ENCODE data around the gene RTL5. TPM values are rescaled to one million over a fixed set of nuclear protein-coding genes. Genes with fewer than 3 reads are reported as not detected.

Gene RTL5
- total and polyA plus RNA-seq, 10 of the 15 experiments (the other 5 are each of a cell fraction or from before 2014, with no cell fraction given) = under 0.01 to 0.10 (median 0.03) TPM; not detected in 5

DNA sequence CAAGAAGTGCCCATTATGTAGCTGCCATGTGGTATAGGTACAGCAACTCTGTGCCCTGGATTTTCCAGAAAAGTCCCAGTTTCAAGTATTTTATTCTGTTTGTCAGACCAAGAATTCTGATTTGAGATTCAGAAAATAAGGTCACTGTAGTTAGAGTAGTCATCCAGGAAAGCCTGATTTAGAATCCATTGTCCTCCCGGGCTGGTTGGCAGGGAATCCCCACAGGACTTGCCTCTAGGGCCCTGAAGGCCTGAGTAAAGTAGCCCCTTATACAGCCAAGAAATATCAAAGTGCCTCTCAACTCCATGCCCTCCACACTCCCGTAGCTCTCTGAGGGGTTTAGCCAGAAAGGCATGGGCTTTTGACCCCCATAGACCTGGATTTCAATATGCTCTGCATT lies 36.3 kb downstream of the RTL5 start (continued):
- TF ChIP-seq NFYB (IDR thresholded peaks at IDR 0.05; ENCODE audit: insufficient read depth, low read depth, low read length) = no peak
- no peak for TF ChIP-seq TAF1 (IDR thresholded peaks at IDR 0.05; ENCODE audit: borderline replicate concordance, low read depth, low read length)
- no peak for TF ChIP-seq ZBTB11 (CRISPR knock-in tag; IDR thresholded peaks at IDR 0.05)
- no peak for TF ChIP-seq ZSCAN29 (IDR thresholded peaks at IDR 0.05)
- no peak for TF ChIP-seq EED (IDR thresholded peaks at IDR 0.05; ENCODE audit: low read depth)

DNA sequence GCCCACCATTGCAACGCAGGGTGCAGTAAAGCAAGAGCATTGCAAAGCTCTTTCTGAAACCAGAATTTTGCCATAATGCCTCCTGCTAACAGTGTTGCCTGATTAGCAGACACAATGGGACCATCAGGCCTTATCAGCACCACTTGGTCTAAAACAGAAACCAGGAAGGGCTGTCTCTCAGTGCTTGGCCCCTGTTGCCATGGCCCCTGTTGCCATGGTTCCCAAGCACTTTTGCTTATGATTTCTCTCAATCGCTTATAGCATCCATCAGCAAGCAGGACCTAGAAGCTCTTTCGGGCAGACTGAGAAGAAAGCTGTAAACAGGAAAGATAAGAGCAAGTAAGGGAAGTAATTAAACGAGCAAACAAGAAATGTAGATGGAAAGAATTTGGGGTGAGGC lies 36.8 kb downstream of the RTL5 start:
- DNase-seq (ENCODE audit: low read depth, low spot score) (no peak), FAIRE-seq (no peak), ATAC-seq (peak; percentile 92)
- no peaks in the 10 kb centered on the region for H3K9me3 ChIP-seq (replicated peaks; ENCODE audit: control insufficient read depth, insufficient read depth, low read length)
- SMC1A ChIA-PET (ENCODE audit: uncharacterized antibody, unreplicated experiment) = no interaction called here
- BruUV-seq (replicated peaks) = no TSS peak
- no peak overlapping the region for H2AFZ ChIP-seq (ENCODE audit: control insufficient read depth, low read depth, low read length)
- no peaks in the 10 kb centered on the region for H4K20me1 ChIP-seq (ENCODE audit: control insufficient read depth, insufficient read depth)
- H3K4me2 ChIP-seq (ENCODE audit: control insufficient read depth, insufficient read depth) = no peak overlapping the region
- intact Hi-C loops (cut with micrococcal nuclease; ENCODE audit: unreplicated experiment) = no loop called here
- POLR2A ChIA-PET = interaction anchor here (0.6 kb wide), 1 partner anchor 21 kb away, joined by 4 read pairs; no protein-coding TSS in a partner anchor
- no peaks in the 10 kb centered on the region; a peak in 1 of 4 replicates for H3K27me3 ChIP-seq (replicated peaks in 1 of 2; ENCODE audit: control insufficient read depth in 2 of 2, insufficient read depth in 2 of 2, low read length in 1 of 2)
- H3K27ac ChIP-seq (ENCODE audit: control insufficient read depth, insufficient read depth) = no peak overlapping the region
- CTCF ChIA-PET = no interaction called here
- in situ Hi-C loops (cut with MboI) = no loop called here
- no peaks in the 10 kb centered on the region for H3K36me3 ChIP-seq (ENCODE audit: control insufficient read depth in 2 of 2, insufficient read depth in 2 of 2, low read length in 1 of 2)
- H3K4me1 ChIP-seq (ENCODE audit: control insufficient read depth, insufficient read depth, low read length) = peaks cover 4% of the 10 kb centered on the region
- RAD21 ChIA-PET (ENCODE audit: unreplicated experiment) = no interaction called here
- H3K79me2 ChIP-seq (ENCODE audit: control insufficient read depth, insufficient read depth, low read length) = no peaks in the 10 kb centered on the region
- H3K4me3 ChIP-seq = no peak overlapping the region
- no peak overlapping the region for H3K9ac ChIP-seq (ENCODE audit: control insufficient read depth, insufficient read depth, low read length)
- 0% methylated on average over 4 of the region's 4 CpGs for WGBS (ENCODE audit: insufficient coverage, insufficient replicate concordance, low lambda C conversion rate, missing lambda C conversion rate)
- TF ChIP-seq MXI1 (IDR thresholded peaks at IDR 0.05; ENCODE audit: low read depth, low read length) (peak; percentile 92), PKNOX1 (IDR thresholded peaks at IDR 0.05) (peak; percentile 30; the same call in 1 of the 2 replicates), SRF (IDR thresholded peaks at IDR 0.05; ENCODE audit: low read depth in 2 of 2, low read length in 2 of 2) (0 out of 4 replicates have a peak, but pooled peaks of 1 of the 2 experiments have one; percentile 34), RBBP5 (conservative IDR thresholded peaks at IDR 0.05) (no peak), BMI1 (IDR thresholded peaks at IDR 0.05; ENCODE audit: borderline replicate concordance) (peak; percentile 90), SIX5 (IDR thresholded peaks at IDR 0.05; ENCODE audit: low read depth, low read length, severe bottlenecking) (peak; percentile 16)
- TF ChIP-seq, protein P1, sequence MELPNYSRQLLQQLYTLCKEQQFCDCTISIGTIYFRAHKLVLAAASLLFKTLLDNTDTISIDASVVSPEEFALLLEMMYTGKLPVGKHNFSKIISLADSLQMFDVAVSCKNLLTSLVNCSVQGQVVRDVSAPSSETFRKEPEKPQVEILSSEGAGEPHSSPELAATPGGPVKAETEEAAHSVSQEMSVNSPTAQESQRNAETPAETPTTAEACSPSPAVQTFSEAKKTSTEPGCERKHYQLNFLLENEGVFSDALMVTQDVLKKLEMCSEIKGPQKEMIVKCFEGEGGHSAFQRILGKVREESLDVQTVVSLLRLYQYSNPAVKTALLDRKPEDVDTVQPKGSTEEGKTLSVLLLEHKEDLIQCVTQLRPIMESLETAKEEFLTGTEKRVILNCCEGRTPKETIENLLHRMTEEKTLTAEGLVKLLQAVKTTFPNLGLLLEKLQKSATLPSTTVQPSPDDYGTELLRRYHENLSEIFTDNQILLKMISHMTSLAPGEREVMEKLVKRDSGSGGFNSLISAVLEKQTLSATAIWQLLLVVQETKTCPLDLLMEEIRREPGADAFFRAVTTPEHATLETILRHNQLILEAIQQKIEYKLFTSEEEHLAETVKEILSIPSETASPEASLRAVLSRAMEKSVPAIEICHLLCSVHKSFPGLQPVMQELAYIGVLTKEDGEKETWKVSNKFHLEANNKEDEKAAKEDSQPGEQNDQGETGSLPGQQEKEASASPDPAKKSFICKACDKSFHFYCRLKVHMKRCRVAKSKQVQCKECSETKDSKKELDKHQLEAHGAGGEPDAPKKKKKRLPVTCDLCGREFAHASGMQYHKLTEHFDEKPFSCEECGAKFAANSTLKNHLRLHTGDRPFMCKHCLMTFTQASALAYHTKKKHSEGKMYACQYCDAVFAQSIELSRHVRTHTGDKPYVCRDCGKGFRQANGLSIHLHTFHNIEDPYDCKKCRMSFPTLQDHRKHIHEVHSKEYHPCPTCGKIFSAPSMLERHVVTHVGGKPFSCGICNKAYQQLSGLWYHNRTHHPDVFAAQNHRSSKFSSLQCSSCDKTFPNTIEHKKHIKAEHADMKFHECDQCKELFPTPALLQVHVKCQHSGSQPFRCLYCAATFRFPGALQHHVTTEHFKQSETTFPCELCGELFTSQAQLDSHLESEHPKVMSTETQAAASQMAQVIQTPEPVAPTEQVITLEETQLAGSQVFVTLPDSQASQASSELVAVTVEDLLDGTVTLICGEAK (IDR thresholded peaks at IDR 0.05; ENCODE audit: borderline replicate concordance) = peak; percentile 63
- TF ChIP-seq, protein P2, sequence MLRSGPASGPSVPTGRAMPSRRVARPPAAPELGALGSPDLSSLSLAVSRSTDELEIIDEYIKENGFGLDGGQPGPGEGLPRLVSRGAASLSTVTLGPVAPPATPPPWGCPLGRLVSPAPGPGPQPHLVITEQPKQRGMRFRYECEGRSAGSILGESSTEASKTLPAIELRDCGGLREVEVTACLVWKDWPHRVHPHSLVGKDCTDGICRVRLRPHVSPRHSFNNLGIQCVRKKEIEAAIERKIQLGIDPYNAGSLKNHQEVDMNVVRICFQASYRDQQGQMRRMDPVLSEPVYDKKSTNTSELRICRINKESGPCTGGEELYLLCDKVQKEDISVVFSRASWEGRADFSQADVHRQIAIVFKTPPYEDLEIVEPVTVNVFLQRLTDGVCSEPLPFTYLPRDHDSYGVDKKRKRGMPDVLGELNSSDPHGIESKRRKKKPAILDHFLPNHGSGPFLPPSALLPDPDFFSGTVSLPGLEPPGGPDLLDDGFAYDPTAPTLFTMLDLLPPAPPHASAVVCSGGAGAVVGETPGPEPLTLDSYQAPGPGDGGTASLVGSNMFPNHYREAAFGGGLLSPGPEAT (IDR thresholded peaks at IDR 0.05; ENCODE audit: low read depth) = no peak

All from GM12878 (cell line).